Measurements from ENCODE around the gene MAP3K9. TPM values are rescaled to one million over a fixed set of nuclear protein-coding genes. Genes with fewer than 3 reads are reported as not detected.

MAP3K9 gene
- total and polyA plus RNA-seq, 12 donors, result 0.37 to 2.4 (median 1.4) TPM

DNA sequence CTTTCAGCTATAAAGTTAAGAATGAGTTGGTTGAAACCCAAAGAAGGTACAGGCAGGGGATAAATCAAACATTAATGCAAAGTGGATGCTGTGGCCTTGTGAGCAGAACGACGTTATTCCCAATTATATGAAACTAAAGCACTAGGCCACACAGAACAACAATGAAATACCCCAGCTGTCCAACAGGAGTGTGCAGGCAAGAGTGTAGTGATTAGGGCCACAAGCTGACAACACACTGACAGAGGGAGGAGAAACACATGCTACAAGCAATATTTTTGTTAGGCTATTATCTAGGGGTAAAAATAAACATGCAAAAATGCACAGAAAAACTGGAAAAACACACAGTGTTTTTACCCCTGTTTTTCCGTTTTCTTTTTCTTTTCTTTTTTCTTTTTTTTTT lies 15.0 kb downstream of the MAP3K9 start:
- ATAC-seq (no peak), DNase-seq (no peak)
- Histone ChIP-seq H3K4me1 (peaks cover 0 to 3% (median 0%) of the 10 kb centered on the region in 9 donors), H3K27me3 (no peaks in the 10 kb centered on the region), H3K9me3 (no peaks in the 10 kb centered on the region), H3K27ac (no peak overlapping the region), H3K4me3 (no peak overlapping the region), H3K36me3 (no peaks in the 10 kb centered on the region)
- TF ChIP-seq, protein P1, sequence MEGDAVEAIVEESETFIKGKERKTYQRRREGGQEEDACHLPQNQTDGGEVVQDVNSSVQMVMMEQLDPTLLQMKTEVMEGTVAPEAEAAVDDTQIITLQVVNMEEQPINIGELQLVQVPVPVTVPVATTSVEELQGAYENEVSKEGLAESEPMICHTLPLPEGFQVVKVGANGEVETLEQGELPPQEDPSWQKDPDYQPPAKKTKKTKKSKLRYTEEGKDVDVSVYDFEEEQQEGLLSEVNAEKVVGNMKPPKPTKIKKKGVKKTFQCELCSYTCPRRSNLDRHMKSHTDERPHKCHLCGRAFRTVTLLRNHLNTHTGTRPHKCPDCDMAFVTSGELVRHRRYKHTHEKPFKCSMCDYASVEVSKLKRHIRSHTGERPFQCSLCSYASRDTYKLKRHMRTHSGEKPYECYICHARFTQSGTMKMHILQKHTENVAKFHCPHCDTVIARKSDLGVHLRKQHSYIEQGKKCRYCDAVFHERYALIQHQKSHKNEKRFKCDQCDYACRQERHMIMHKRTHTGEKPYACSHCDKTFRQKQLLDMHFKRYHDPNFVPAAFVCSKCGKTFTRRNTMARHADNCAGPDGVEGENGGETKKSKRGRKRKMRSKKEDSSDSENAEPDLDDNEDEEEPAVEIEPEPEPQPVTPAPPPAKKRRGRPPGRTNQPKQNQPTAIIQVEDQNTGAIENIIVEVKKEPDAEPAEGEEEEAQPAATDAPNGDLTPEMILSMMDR (IDR thresholded peaks at IDR 0.05), result no peak
- WGBS, 2 donors, result 56 to 67% methylated on average over 3 of the region's 3 CpGs
- intact Hi-C loops (cut with DNase I), result no loop called here

DNA sequence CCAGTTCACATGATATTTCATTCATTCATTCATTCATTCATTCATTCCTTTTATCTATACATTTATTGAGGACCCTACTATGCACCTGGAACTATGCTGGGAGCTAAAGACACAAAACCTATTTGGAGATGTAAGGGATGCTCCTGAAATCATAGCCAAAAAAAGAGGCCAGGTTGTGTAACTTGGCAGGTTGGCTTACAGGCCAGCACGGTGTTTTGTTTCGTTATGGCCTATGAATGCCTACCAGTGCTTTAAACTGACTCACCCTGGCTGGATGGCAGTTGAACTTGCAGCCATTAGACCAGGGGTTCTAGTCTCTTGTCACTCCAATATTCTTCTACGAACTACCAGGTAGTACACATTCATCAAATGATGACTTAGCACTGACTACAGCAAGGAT lies 15.7 kb downstream of the MAP3K9 start:
- ATAC-seq (no peak), DNase-seq (no peak)
- Histone ChIP-seq H3K4me1 (peaks cover 0 to 8% (median 0%) of the 10 kb centered on the region in 9 donors), H3K9me3 (no peaks in the 10 kb centered on the region), H3K4me3 (no peak overlapping the region), H3K36me3 (no peaks in the 10 kb centered on the region), H3K27ac (no peak overlapping the region), H3K27me3 (no peaks in the 10 kb centered on the region)
- intact Hi-C loops (cut with DNase I), result no loop called here
- TF ChIP-seq, protein P1 (IDR thresholded peaks at IDR 0.05), result no peak
- 78 to 91% methylated on average over 3 of the region's 3 CpGs for WGBS, 2 donors

DNA sequence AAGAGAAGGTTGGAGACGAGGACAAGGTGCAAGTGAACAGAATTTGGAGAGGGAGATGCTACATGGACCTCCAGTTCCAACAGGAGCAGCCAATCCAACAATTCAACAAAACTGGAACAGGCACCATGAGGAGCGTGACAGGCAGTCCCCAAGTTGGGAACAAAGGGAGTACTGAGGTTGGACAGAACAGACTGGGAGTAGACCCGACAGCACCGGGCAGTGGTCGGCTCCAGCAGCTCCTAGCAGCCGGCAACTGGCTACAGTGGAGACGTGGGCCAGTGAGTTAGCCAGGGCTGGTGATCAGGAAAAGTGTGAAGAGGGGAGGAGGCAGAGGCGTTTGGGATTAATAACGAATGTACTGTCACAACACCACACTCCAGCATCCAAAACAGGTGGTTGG lies 16.4 kb downstream of the MAP3K9 start:
- Histone ChIP-seq H3K27ac (no peak overlapping the region), H3K4me1 (peaks cover 0 to 8% (median 0%) of the 10 kb centered on the region in 9 donors), H3K36me3 (no peaks in the 10 kb centered on the region), H3K9me3 (no peaks in the 10 kb centered on the region), H3K27me3 (no peaks in the 10 kb centered on the region), H3K4me3 (no peak overlapping the region)
- TF ChIP-seq, protein P1 (IDR thresholded peaks at IDR 0.05), result no peak
- ATAC-seq (no peak), DNase-seq (no peak)
- 71 to 78% methylated on average over 9 of the region's 9 CpGs for WGBS, 2 donors
- intact Hi-C loops (cut with DNase I), result no loop called here

DNA sequence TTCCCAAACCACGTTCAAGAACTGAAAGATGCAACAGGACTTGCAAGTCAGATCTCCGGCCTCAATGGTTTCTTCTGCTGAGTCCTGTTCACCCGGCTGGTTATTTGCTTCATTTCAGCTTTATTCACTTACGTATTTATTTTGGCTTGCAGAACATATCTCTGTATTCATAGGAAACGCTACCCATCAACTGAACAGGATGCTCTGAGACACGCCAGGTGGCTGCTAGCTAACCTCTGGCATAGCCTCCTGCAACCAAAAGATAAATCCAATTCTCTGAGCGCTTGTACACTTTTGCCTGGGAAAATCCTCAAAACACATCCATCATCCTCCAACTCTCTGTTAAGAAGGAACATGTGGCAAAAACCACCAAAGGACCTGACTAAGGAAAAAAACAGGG lies 17.3 kb downstream of the MAP3K9 start:
- Histone ChIP-seq H3K4me1 (peaks cover 0 to 8% (median 0%) of the 10 kb centered on the region in 9 donors), H3K36me3 (no peaks in the 10 kb centered on the region), H3K27ac (no peak overlapping the region), H3K9me3 (no peaks in the 10 kb centered on the region), H3K27me3 (no peaks in the 10 kb centered on the region), H3K4me3 (no peak overlapping the region)
- 83 to 84% methylated on average over 7 of the region's 7 CpGs for WGBS, 2 donors
- no peak for DNase-seq
- intact Hi-C loops (cut with DNase I), result no loop called here
- ATAC-seq, result no peak
- TF ChIP-seq, protein P1 (IDR thresholded peaks at IDR 0.05), result no peak

Measured in heart right ventricle (tissue), 16 donors.